Nephron (organoid): ENCODE data around the gene PPP1R11.

Source experiments
- H3K27ac Mint-ChIP-seq, 3 experiments: 2 replicates each; pipeline ENCODE4 v1.8.0; 2020; ENCODE audit warnings: mixed read lengths in 3 of 3, mild to moderate bottlenecking in 2 of 3, moderate library complexity in 1 of 3
- H3K27me3 Mint-ChIP-seq: 2 replicates; pipeline ENCODE4 v1.8.0; 2021; ENCODE audit warnings: low read depth, mild to moderate bottlenecking, moderate library complexity, mixed read lengths
- H3K36me3 Mint-ChIP-seq: 2 replicates; pipeline ENCODE4 v1.8.0; 2020; ENCODE audit warnings: low read depth, mixed read lengths
- H3K4me1 Mint-ChIP-seq: 2 replicates; pipeline ENCODE4 v1.8.0; 2020; ENCODE audit warnings: mixed read lengths
- H3K4me3 Mint-ChIP-seq, 3 experiments: 2 replicates each; pipeline ENCODE4 v1.8.0; 2020; ENCODE audit warnings: mild to moderate bottlenecking in 3 of 3, mixed read lengths in 3 of 3, moderate library complexity in 2 of 3
- H3K9me3 Mint-ChIP-seq: 2 replicates; pipeline ENCODE4 v1.8.0; 2020; ENCODE audit warnings: mixed read lengths
- CTCF ChIP-seq, 3 experiments: fragments of 200-600 bp; sonication (generic); IDR thresholded peaks; one replicate each; pipeline ENCODE4 v1.5.0; 2021; ENCODE audit warnings: antibody characterized with exemption in 3 of 3; ENCODE audit not compliant: unreplicated experiment in 3 of 3

The PPP1R11 gene

GRCh38 chr6:30102414-30102969 lies 35.5 kb downstream of the PPP1R11 start:
- H3K36me3 Mint-ChIP-seq = no peaks in the 10 kb centered on the region
- peak overlapping the region; percentile 80 to 86 (median 83) for H3K4me3 Mint-ChIP-seq
- H3K4me1 Mint-ChIP-seq = peaks cover 35% of the 10 kb centered on the region
- no peaks in the 10 kb centered on the region for H3K9me3 Mint-ChIP-seq
- no peak for TF ChIP-seq CTCF (IDR thresholded peaks at IDR 0.05; ENCODE audit: unreplicated experiment in 3 of 3)
- no peak overlapping the region for H3K27ac Mint-ChIP-seq
- H3K27me3 Mint-ChIP-seq = peaks cover 90% of the 10 kb centered on the region

- peak; percentile 85 to 88 (median 86) for TF ChIP-seq CTCF (IDR thresholded peaks at IDR 0.05; ENCODE audit: unreplicated experiment in 3 of 3)
- peak overlapping the region; percentile 80 to 86 (median 83) for H3K4me3 Mint-ChIP-seq
- no peaks in the 10 kb centered on the region for H3K9me3 Mint-ChIP-seq
- no peaks in the 10 kb centered on the region for H3K36me3 Mint-ChIP-seq
- H3K4me1 Mint-ChIP-seq = peaks cover 35% of the 10 kb centered on the region
- H3K27ac Mint-ChIP-seq = peak overlapping the region in 1 of 3 experiments; percentile 11
- H3K27me3 Mint-ChIP-seq = peaks cover 90% of the 10 kb centered on the region
These were observed 36.2 kb downstream of the PPP1R11 start for GRCh38 chr6:30102970-30103871.

DNA sequence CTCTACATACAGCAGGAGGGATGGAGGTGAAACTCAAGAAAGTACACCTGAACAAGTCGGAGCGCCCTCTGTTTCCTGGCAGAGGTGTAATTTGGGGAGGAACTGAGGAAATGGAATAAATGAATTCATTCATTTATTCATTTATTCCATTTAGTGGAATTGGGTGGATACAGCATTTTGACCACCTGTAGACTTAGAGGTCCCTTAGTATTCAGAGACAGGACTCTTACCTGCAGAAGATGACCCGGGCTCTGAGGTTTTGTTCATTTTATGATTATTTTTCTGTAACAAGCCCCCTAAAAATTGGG lies 36.8 kb downstream of the PPP1R11 start:
- Mint-ChIP-seq H3K36me3 (no peaks in the 10 kb centered on the region), H3K27me3 (peaks cover 88% of the 10 kb centered on the region), H3K27ac (no peak overlapping the region), H3K9me3 (no peaks in the 10 kb centered on the region), H3K4me3 (peak overlapping the region; percentile 80 to 86 (median 83)), H3K4me1 (peaks cover 35% of the 10 kb centered on the region)
- no peak for TF ChIP-seq CTCF (IDR thresholded peaks at IDR 0.05; ENCODE audit: unreplicated experiment in 3 of 3)

GRCh38 chr6:30104661-30105060 lies 37.7 kb downstream of the PPP1R11 start:
- no peak for TF ChIP-seq CTCF (IDR thresholded peaks at IDR 0.05; ENCODE audit: unreplicated experiment in 3 of 3)
- Mint-ChIP-seq H3K9me3 (no peaks in the 10 kb centered on the region), H3K4me1 (peaks cover 34% of the 10 kb centered on the region), H3K27me3 (peaks cover 84% of the 10 kb centered on the region), H3K4me3 (peak overlapping the region in 2 of 3 experiments; percentile 3 to 13), H3K27ac (no peak overlapping the region), H3K36me3 (no peaks in the 10 kb centered on the region)

- H3K4me3 Mint-ChIP-seq = no peak overlapping the region
- no peaks in the 10 kb centered on the region for H3K36me3 Mint-ChIP-seq
- TF ChIP-seq CTCF (IDR thresholded peaks at IDR 0.05; ENCODE audit: unreplicated experiment in 3 of 3) = no peak
- no peaks in the 10 kb centered on the region for H3K9me3 Mint-ChIP-seq
- H3K27ac Mint-ChIP-seq = no peak overlapping the region
- no peaks in the 10 kb centered on the region for H3K4me1 Mint-ChIP-seq
- H3K27me3 Mint-ChIP-seq = peaks cover 83% of the 10 kb centered on the region
These were observed 44.4 kb downstream of the PPP1R11 start for GRCh38 chr6:30111266-30111856.
